GM19351 (cell line): ENCODE data around the gene ZFHX3.
"Not testable (repeated sequence)": the region's sequence is repeated elsewhere in the genome, so short reads cannot be mapped to it uniquely, and the experiment has no call there.

Experiments
- ATAC-seq: cut with Tn5 transposase; IDR thresholded peaks from one replicate; pipeline ENCODE4 v1.9.1; 2021; ENCODE audit warnings: mild to moderate bottlenecking, moderate library complexity; ENCODE audit not compliant: unreplicated experiment

Gene ZFHX3

DNA sequence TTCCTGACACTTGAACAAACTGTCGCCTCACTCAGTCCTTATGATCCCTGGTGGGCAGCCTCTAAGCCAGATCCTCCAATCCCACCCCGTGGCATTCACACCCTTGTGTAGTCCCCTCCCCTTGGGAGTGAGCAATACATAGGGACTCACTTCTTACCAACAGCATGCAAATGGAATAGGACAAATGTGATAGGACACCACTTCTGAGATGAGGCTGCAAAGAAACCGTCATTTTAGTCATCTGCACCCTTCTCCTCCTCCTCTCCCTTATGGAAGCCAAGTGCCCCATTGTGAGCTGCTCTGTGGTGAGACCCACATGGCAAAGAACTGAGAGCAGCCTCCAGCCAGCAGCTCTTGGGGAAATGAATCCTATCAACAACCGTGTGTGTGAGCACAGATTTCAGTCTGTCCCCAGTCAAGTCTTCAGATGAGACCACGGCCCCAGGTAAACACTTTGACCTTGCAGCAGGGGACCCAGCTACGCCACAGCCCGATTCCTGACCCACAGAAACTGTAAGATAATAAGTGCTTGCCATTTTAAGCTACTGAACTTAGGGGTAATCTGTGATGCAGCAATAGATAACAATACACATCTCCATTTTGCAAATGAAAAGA, 46.9 kb downstream of the ZFHX3 start:
- ATAC-seq, result no peak

DNA sequence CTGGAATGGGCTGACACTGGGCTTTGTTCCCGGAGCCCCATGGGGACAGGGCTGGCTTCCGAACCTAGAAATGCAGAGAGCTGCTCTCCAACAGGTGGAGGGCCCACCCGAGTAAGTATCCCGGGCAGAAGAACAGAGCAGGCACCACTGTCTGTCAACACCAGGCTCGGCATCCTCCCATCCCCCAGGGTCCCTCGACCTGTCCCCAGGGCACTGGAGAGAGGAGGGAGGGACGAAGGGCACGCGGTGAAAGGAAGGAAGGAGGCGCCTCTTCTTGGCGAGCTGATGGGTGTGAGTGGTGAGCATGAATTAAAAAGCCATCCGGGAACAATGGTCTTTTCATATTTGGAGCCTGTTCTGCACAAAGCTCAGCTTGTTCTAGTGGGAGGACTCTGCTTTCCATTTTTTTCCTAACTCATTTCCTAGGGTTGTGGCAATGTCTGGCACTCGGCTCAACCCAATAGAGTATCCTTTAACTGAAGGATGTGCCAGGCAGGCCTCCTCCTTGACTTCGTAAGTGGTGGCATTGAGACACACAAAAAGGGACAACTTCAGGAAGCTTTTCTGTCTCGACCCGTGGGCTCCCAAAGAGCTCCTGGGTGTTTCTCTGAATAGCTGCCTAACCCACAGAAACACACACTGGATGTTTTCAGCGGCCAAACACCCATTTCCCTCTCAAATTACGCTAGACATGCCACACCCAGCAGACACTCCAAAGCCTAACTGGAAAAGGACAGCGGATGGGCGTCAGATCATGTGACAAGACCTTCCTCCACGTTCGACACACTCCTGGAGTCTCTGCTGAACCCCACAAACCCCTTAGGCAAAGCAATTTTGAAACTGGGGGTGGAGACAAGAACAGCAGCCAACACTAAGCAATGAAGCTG, 47.7 kb downstream of the ZFHX3 start:
- no peak for ATAC-seq

DNA sequence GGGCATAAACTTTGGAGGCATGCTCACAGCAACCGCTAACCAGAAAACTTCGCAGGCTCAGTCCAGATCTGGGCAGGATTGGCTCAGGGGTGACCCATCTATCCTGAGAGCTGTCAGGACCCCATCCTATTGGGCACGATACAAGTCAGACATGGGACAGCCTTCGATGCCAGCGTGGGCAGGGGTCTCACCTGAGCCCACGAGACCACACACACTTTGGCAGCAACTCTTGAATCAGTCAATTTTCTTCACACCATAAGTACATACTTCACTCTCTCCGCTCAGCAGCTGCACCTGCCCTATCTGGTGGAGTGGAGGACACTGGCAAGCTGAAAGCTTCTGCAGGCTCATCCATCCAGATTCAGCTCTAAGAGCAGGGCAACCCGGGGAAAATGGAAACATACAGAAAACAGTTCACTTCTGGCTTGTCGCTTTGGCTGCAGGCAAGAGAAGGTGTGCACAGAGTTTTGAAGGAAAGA, 48.3 kb downstream of the ZFHX3 start:
- no peak for ATAC-seq

DNA sequence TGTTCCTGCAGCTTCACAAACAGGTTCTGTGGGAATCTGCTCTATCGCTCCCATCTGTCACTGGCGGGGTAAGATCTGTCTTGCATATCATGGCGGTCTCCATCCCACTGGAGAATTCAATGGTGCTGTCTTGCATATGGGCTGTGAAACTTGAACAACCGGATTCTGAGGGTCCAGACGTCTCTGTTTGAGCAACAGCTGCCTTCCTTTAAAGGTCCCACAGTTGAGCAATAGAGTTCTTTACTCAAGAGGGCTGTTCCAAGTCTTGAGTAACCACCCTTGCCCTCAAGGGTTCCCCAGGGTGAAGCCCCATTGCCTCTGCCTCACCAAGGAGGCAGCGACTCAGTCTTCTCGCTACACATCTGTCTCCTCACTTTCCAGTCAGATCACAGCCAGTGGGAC, 50.8 kb downstream of the ZFHX3 start:
- ATAC-seq, result no peak

DNA sequence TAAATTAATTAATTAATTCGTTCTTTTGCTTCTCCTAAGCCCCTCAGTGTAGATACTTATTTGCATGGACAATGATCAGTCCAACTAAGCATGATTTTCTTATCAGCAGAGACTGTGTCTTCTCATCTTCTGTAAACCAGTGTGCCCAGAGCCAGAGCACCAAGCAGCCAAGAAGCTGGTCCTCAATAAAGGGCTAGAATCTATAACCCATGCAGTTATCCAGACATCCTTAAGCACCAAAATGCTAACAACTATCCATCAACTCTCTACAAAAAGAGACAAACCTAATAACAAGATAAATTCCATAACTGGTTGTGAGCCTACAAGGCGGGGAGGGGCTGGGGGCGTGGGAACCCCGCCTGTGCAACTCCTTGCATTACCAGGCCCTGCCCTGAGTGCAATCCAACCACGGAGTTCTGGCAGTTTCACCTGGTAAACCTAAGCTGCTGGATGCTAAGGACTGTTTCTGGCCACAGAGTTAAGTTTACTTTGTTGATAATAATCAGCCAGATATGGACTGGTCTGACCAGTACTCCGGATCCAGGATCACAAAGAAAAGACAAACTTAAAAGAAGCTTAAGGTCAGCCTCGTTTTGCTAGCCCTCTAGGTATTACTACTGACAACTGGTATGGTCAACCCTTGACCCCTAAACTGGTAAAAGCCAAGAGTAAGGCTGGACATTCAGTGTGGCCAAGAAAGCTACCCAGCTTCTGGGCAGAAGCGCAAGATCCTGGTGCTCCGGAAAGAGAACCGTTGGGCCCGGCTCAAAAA, 51.5 kb downstream of the ZFHX3 start:
- no peak for ATAC-seq

DNA sequence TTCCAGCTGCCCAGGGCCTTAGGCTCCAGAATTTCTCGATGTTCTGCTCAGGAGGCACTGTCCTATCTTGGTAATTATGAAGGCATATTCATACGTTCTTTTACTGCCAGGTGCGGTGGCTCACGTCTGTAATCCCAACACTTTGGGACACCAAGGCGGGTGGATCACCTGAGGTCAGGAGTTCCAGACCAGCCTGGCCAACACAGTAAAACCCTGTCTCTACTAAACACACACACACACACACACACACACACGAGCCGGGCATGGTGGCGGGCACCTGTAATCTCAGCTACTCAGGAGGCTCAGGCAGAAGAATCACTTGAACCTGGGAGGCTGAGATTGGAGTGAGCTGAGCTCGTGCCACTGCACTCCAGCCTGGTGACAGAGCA, 52.1 kb downstream of the ZFHX3 start:
- not testable (repeated sequence) for ATAC-seq

DNA sequence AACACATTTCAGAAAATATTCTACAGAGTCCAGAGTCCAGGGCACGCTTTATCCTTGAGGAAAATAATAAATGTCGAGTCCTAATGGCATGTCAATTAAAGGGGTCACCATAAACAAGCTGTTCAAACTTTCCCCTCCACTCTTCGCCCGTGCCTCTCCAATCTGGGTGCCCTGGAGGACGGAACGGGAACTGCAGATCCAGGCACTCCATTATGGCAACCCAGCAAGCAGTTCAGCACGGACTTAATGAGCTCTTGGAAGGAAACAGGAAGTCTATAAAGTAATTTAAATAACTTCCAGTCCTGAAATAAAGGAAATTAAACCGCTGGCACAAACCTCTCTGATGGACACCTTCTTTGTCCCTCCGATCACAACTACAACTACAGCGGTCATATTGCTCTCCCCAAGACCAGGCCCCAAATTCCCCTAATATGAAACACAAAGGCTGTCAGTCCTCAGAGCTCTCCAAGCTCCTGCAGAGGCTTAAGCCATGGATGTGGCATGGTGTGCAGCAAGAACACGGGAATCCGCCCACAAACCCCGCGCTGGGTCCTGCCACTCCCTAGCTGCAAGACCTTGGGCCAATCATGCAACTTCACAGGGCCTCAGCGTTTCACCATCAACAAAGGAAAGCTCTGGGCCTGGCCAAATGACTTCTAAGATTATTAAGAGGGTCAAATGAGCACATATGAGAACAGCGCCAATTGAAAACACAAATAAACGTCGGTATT, 52.6 kb downstream of the ZFHX3 start:
- ATAC-seq, result no peak

DNA sequence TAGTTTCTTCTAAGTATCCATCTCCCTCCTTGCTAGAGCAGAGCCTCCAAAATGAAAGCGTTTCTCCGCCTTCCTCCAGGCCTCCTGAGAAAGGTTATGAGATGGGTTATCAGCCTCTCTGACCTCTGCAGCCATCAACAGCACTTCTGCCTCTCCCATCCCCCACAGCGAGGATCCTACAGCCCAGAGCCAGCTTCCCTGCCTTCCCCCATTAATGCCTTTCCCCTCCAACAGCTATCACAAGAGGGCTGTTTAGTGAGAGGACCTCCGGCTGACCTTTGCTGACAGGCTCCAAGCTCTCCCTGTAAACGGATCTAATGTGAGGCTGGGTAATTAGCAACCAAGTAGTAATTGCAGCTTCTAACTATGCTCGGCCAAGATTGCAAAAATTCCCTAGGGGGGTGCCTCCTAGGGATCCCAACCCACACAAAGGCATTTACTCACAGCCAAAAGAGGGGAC, 55.8 kb downstream of the ZFHX3 start:
- ATAC-seq, result no peak

DNA sequence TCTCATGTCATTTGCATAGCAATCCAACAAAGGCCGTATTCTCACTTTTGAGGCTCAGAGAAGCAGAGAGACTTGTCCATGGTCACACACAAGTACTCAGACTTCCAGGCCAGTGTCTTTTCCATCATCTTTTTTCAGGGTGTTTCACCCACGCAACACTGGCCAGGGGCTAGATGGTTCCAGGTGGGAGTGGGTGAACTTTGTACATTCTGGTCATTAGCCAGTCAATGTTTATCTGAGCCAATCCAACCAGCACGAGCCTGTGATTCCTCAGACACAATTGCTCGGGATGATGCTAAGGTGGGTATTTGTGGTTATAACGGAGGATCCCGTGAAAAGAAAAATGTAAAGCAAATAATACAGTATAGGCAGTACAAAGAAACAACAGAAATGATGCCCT, 56.3 kb downstream of the ZFHX3 start:
- ATAC-seq, result no peak

DNA sequence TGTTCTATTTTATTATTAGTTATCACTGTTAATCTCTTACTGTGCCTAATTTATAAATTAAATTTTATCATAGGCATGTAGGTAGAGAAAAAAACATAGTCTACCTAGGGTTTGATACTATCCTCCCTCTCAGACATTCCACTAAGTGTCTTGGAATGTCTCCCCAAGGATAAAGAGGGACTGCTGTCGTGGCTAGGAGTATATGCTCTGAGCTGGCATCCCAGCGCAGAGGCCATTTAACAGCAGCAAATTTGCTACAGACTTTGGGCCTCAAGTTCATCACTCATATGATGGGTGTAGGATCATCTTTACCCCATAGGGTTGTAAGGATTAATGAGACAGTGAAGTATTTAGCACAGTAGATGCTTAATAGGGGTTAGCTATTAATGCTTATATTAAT, 56.7 kb downstream of the ZFHX3 start:
- no peak for ATAC-seq

DNA sequence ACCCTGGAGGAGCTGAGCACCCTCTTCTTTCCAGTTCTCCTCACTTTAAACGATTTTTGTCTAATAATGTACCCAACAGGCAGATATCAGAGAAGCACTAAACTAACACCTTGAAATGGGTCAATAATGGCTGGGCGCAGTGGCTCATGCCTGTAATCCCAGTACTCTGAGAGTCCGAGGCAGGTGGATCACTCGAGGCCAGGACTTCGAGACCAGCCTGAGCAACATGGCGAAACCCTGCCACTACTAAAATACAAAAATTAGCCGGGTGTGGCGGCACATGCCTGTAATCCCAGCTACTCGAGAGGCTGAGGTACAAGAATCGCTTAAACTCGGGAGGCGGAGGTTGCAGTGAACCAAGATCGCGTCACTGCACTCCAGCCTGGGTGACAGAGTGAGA, 57.4 kb downstream of the ZFHX3 start:
- no peak for ATAC-seq

DNA sequence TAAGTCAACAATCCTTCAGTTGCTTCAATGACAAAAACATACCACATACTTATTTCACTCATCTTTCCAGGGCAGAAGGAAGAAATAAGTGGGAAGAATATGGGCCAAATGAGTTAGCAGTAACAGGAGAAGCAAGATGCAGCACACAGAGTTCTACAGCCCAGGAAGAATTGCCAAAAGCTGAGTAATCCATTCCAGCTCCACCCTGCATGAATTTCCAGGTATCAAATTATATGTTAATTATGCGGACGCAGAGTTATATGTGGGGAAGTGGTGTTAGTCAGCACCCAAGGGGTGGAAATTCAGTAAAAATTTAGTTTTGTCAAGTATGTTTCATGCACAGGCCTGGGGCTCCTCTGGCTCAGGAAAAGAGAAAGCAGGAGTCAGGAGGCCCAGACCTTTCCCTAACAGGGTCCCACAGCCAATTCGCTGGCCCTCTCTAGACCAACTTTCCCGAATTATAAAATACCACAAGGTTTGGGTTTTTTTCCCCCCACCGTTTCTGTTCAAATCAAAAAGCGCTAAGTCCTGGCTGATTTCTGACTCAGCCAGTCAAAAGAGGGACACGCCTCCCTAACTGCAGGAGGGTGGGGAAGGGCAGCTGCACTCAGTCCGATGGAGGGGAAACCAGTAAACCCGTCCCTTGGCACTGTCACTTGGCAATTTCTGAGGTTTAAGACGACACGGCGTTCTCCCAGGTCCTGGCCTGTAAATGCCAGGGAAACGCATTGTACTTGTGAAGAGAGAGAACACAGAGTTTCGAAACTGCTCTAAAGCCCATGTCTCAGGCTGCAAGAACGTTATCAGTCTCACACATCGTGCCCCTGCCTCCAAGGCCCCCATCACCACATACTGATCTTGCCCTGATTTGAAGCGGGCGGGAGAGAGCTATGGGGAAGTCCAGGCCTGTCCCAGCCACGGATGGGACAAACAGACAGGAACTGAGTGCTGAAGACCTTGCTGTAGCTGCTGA, 58.1 kb downstream of the ZFHX3 start:
- ATAC-seq, result no peak

DNA sequence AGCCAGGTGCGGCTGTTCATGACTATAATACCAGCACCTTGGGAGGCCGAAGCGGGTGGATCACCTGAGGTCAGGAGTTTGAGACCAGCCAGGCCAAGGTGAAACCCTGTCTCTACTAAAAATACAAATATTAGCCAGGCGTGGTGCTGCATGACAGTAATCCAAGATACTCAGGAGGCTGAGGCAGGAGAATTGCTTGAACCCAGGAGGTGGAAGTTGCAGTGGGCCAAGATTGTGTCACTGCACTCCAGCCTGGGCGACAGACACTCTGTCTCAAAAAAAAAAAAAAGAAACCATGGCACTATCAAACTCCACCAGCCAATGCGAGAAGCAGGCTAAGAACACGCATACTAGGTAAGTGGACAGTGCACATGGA, 58.7 kb downstream of the ZFHX3 start:
- not testable (repeated sequence) for ATAC-seq

DNA sequence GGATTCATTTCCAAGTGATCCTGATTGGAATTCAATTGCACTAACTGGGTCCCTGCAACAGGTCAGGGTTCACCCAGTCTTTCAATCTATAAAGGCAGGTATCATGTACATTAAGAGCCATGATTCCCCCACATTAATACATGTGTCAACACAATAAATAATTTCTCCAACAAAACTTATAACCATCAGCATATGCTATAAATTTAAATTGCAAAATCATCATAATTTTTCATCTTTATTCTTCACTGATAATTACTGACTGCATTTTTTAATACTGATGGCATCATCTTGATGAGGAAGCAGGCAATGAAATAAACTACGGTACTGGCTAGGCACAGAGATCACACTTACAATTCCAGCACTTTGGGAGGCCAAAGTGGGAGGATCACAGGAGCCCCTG, 59.4 kb downstream of the ZFHX3 start:
- ATAC-seq, result no peak

DNA sequence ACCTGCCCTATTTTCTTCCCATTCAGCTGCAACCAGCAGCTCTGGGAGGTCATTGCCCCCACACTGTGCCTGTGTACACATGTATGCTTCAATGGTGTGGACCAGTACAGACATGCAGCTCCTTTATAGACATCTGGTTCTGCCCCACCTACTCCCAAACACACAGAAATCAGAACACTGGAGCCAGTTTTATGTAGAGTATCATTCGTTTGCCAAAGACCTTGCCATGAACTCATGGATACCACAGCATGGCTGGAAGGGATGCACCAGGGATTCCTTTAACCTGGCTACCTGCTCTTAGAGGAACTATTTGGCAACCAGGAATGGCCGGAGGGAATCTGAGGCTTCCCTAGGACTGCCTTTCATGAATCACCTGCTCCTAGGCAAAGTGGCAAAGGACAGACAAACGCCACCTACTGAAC, 60.4 kb downstream of the ZFHX3 start:
- no peak for ATAC-seq

DNA sequence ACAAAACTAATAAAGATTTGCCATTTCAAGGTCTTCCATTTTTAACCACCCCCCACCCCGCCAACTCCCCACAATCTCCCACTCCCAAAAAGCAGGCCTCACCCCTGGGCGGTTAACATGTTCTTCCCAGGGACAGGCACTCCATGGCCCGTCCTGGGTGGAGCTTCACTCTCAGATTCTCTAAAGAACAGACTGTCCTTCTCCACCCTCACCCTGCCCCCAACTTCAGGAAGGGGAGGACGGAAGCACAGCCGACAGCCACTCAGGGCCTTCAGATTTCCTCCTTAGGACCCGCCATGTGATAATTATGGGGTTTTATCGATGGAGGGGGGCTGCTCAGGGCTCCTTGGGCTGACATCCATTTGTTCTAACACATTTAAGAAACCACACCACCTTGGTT, 61.9 kb downstream of the ZFHX3 start:
- ATAC-seq, result no peak

DNA sequence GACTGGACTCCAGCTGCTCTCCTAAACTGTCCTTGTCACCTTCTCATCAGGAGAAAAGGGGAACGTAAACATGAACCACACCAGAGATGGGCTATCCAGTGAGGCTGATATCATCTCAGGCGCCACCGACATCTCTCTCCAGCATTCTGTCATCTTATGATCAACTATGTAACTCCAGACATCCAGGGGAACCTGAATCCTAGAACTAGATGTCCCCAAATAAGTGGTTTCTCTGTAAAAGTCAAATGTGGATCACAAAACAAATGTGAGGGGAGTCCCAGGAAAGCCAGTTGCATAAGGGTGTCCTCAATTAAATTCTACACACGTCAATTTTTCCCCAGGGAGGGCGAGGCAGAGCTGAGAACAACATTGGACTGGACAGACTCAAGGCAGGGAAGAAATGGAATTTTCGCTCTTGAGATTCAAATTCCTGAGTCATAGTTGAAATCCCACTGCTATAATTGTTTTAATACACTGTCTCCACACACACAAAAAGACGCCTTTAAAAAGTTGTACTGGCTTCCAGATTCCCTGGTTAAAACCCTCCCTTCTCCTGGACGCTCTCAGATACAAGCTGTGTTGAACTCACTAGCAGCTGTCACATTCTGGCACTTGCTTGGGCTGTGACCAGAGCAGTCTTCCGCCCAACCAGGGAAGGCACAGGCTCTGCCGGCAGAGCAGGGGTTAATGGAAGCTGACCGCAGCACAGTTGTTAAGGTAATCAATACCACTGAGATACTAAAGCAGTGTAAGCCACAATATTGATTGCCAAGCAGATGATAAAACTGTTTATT, 62.6 kb downstream of the ZFHX3 start:
- ATAC-seq, result no peak

DNA sequence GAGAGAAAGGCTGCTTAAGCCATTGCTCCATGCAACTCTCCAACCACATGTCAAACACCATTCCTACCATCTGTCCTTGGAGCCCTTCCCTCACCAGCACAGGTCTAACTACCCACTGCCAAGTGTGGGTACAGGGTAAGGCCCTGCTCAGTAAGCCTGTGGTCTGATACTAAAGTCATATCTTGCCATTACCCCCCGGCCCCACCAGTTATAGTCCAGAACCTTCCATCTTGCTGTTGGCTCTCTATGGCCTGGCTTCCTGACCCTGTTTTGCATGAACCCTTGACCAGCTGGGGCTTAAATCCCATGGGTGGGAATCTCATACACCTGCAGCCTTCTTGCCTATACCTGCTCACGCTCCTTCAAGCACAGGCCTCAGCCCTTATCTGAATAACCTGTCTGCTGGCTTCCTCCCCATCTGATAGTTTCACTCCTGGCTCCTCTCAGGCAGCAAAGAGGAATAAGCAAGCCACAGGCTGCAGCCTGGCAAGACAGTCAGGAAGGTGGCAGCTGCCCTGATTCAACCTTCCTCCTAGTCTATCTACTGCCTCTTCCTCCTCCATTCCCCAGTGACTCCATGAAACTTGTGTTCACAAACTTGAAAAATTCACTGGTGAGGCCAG, 64.1 kb downstream of the ZFHX3 start:
- ATAC-seq, result no peak
